HG03066 (cell line): Measurements from ENCODE around the gene CASD1.

Source experiments
- ATAC-seq: cut with Tn5 transposase; IDR thresholded peaks from one replicate; pipeline ENCODE4 v1.9.1; 2021; ENCODE audit warnings: low read depth; ENCODE audit not compliant: unreplicated experiment

The CASD1 gene

GRCh38 chr7:94509264-94509886 lies at the start of gene CASD1:
Gene CASD1 (plus strand): TSS chr7:94509809. CDS start chr7:94510085, 276 bp downstream.
- ATAC-seq, result peak; percentile 51

DNA sequence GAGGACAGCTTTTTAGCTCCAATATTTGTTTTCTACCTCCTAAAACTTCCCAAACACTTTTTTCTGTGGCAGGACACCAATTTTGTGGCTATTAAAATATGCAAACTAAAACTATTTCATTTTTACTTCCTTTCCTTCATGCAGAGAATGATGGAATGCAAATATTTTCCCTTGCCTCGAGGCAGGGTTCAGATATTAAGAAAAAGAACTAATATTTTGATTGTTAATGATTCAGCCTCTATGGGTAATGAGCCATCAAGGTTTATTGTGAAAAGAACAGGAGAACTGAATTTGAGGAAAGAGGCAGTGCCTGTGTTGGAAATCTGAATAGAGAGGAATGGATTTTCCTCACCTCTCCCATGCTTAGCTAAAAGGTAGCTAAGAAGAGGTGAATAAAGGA lies 43.1 kb upstream of the CASD1 start:
- no peak for ATAC-seq

DNA sequence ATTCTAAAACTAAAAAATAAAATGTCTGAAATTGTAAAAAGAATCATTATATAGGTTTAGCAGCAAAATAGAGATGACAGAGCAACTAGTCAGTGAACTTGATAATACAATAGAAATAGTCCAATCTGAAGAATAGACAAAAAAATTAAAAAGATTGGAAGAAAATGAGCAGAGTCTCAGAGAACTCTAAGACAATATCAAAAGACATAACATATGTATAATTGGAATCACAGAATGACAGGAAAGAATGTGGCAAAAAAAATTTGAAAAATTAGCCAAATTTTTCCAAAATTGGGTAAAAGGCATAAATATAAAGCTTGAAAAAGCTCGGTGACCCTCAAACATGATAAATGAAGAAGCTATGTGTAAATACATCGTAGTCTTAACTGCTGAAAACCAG lies 38.0 kb upstream of the CASD1 start:
- ATAC-seq, result no peak

- no peak for ATAC-seq
Observed at GRCh38 chr7:94472608-94473007, 37.0 kb upstream of the CASD1 start.

- no peak for ATAC-seq
Observed at GRCh38 chr7:94476251-94476840, 33.3 kb upstream of the CASD1 start.

DNA sequence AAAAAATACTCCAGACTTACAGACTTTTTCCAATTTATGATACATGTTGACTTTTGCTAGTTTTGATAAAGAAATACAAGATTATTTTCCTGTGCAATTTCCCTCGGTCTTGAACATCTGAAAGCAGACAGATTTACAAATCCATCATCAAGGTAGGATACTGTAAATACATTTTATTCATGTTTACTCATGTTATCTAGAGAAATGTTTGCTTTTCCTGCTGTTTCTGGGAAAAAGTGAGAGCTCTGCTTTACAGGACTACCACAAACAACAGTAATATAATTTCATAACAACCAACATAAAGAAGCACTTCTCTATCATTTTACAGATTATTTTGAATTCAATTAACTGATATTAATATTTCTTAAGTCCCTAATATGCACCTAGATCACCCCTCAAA lies 31.7 kb upstream of the CASD1 start:
- no peak for ATAC-seq

DNA sequence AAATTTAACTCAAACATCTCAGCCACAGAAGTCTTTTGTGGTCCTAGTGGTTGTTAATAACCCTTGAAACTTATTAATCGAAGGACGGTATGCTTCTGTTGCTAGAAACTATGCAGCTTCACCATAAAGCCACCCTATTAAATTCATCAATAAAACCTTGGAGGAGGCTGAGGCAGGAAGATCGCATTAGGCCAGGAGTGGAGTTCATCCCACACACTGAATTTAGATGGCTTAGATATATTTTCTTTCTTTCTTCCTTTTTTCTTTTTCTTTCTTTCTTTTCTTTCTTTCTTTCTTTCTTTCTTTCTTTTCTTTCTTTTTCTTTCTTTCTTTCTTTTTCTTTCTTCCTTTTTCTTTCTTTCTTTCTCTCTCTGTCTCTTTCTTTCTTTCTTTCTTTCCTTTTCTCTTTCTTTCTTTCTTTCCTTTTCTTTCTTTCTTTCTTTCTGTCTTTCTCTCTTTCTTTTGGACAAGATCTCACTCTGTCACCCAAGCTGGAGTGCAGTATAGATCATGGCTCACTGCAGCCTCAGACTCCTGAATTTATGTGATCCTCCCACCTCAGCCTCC lies 30.9 kb upstream of the CASD1 start:
- no peak for ATAC-seq

GRCh38 chr7:94481279-94481678 lies 28.3 kb upstream of the CASD1 start:
- no peak for ATAC-seq

DNA sequence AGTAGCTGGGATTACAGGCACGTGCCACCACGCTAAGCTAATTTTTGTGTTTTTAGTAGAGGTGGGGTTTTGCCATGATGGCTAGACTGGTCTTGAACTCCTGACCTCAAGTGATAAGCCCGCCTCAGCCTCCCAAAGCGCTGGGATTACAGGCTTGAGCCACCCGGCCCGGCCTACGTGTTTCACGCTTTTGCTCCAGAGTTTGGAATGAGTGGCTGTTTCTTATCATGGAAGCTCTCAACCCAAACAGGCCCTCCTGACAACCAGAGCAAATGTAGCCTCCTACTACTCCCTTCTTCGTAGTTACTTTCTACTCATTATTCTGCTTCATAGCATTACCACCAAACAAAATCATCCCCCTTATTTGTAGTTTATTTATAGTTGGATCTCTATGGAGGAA lies 26.8 kb upstream of the CASD1 start:
- no peak for ATAC-seq

- ATAC-seq, result no peak
Observed at GRCh38 chr7:94483843-94484242, 25.8 kb upstream of the CASD1 start.

GRCh38 chr7:94486216-94486615 lies 23.4 kb upstream of the CASD1 start:
- ATAC-seq, result no peak

GRCh38 chr7:94491410-94491809 lies 18.2 kb upstream of the CASD1 start:
- ATAC-seq, result no peak

DNA sequence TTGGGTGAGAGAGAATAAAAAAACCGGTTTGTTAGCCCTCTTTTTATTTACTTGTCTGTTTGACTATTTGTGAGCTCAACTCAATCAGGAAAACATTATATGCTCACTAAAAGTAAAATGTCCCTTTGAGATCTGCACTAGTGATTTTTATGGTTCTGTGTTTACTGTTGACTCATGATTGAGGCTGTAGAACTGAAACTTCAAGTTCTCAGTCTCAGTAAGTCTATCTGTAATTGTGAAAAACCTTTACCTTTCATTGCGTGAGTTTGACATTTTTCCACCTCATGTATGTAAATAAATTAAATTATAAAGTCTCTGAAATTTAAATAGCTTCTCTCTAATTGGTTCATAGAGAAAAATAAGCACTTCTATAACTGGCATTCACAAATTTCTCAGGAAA lies 17.0 kb upstream of the CASD1 start:
- peak; percentile 98 for ATAC-seq

- ATAC-seq, result no peak
Observed at GRCh38 chr7:94497874-94498670, 11.5 kb upstream of the CASD1 start.

DNA sequence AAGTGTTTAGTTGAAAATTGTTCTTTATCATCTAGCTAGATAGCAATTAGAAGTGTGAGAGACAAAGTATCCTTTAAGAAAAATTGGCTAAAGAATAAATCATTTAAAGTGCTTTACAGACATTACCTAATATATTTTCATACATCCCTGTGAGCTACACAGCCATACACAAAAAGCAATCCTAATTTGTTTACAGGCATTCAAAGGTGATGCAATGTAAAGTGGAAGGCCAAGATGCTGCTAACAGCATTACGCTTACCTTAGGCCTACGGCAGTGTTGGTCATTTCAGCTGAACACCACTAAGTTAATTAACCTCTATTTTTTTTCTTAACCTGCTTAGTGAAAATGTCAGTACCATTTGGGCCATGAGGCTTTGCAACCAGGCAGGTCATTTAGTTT lies 10.7 kb upstream of the CASD1 start:
- no peak for ATAC-seq

- ATAC-seq, result no peak
Observed at GRCh38 chr7:94507462-94507861, 2.1 kb upstream of the CASD1 start.

GRCh38 chr7:94507962-94508361 lies 1.6 kb upstream of the CASD1 start:
- ATAC-seq, result no peak

DNA sequence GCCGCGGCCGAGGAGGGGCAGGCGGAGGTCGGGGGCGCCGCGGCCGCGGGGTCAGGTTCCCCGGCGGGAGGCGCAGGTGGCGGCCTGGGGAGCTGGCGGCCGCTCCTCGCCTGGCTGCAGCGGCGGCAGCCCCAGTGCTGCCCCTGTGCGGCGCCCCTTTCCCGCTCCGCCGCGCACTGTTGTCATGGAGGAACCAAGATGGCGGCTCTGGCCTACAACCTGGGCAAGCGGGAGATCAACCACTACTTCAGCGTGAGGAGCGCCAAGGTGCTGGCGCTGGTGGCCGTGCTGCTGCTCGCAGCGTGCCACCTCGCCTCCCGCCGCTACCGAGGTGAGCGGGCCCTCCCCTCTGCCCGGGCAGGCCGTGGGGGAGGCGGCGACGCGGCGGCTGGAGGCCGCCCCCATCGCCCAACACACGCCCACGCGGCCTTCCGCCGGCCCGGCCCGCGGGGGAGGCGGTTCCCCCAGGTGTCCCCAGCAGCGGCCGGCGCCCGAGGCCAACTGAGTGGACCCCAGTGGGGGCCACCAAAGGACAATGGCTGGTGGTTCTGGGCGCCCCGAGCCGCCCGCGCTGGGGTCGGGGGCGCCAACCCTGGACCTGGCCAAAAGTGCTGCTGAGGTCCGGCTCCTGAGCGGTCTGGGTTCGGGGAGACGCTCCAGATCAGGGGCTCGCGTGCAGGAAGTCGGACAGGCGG lies 425 bp downstream of the CASD1 start:
- ATAC-seq, result peak; percentile 65

DNA sequence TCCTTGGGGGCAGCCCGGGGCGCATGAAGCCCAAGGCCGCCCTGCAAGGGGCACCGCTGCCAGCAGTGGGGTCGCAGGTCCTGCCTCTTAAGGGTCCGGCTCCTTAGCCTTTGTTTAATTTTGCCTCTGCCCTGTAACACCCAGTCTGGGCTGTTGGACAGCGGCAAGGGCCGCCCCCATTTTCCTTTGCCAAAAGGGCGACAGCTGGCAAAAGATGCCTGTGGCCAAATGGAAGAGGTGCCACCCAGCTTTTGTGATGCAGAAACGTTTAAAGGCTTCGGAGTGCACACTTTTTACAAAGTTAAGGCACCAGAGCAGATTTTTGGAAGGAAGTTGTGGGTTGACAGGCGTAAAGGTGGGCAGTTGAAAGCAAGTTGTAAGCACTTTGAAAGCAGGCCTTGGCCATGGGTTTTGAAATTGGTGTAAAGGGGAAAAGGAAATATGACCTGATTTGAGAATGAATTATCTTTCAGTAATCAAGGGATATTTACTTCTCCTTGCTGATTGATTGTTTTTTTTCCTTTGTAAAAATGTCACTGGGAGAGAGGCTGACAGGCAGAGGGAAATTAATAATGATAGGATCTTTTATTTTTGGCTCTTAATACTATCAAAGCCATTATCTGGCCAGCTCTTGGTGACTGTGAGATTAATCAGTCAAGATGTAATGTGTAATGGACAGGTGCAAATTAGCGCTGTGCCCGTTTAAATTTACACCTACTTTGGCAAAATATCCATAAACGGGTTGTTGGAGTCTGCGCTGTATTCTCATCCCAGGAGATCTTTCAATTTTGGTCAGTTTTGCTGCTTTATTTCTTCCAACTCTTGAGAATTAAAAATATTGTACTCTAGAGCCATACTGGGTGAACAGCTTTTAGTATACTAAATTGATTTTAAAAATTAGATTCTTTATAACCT lies 1.2 kb downstream of the CASD1 start:
- ATAC-seq, result peak; percentile 12

DNA sequence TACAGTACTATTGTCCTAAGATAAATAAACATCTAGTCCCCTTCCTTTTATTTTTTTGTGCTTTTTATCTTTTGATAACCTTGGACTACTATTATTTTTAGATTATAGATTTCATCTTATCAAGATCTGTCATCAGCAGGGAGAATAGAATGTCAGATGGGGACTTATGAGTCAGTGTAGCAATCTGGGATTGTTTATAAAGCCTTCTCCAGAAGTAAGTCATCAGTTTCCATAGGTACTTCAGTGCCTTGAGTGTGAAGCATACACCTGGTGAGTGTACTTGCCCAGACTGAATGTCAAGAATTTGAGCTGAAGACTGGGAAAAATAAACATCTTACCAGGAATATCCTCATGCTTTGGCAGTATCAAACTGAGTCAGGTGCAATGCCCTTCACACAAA lies 2.1 kb downstream of the CASD1 start:
- no peak for ATAC-seq
